Measurements from ENCODE around the gene GATAD2B. TPM values are rescaled to one million over a fixed set of nuclear protein-coding genes. Genes with fewer than 3 reads are reported as not detected.

GATAD2B gene
- total and polyA plus RNA-seq, 2 donors (not counting 3 experiments of a cell fraction or from before 2014, with no cell fraction given), result 8.5 to 46.3 TPM

GRCh38 chr1:153769221-153769620, 153.6 kb downstream of the GATAD2B start:
- no peak for TF ChIP-seq JUN (IDR thresholded peaks at IDR 0.05; ENCODE audit: borderline replicate concordance, insufficient read depth, insufficient read length, low read depth)
- no peak for TF ChIP-seq POLR2AphosphoS5 (IDR thresholded peaks at IDR 0.05; ENCODE audit: insufficient read depth, low read depth, low read length)
- TF ChIP-seq GATA2 (IDR thresholded peaks at IDR 0.05; ENCODE audit: insufficient read depth, insufficient read length, low read depth, low read length), result no peak
- no peak for TF ChIP-seq MAX (IDR thresholded peaks at IDR 0.05; ENCODE audit: insufficient read depth, insufficient read length)
- no peak for TF ChIP-seq FOS (IDR thresholded peaks at IDR 0.05; ENCODE audit: borderline replicate concordance, insufficient read depth, low read length)
- no peak for FAIRE-seq
- no peak overlapping the region for H2AFZ ChIP-seq (ENCODE audit: low read depth, low read length)
- BruUV-seq (replicated peaks), result no TSS peak
- intact Hi-C loops (cut with micrococcal nuclease), result no loop called here
- no peak overlapping the region for H3K4me3 ChIP-seq (replicated peaks in 1 of 3; ENCODE audit: insufficient read depth in 1 of 3, low read depth in 1 of 3, low read length in 3 of 3)
- dilution Hi-C loops (cut with MboI; ENCODE audit: extremely low pct_ligation_motif_present, low sequenced_read_pairs), result no loop called here
- no peaks in the 10 kb centered on the region for H3K9me3 ChIP-seq (replicated peaks; ENCODE audit: control insufficient read depth, insufficient read depth, low read length)
- peaks cover 33% of the 10 kb centered on the region for H3K4me1 ChIP-seq (ENCODE audit: control insufficient read depth, extremely low read depth, insufficient read depth, low read length)
- POLR2A ChIA-PET, result no interaction called here
- no peaks in the 10 kb centered on the region for H3K27me3 ChIP-seq (ENCODE audit: control insufficient read depth in 2 of 2, insufficient read depth in 2 of 2, low read length in 2 of 2)
- H3K36me3 ChIP-seq (ENCODE audit: control insufficient read depth in 2 of 2, extremely low read depth in 1 of 2, insufficient read depth in 2 of 2, low read length in 2 of 2), result peaks cover 5 to 24% of the 10 kb centered on the region in 2 experiments
- H3K9me1 ChIP-seq (replicated peaks; ENCODE audit: control insufficient read depth, extremely low read depth, insufficient read depth, low read length), result no peaks in the 10 kb centered on the region
- CTCF ChIA-PET, result interaction anchor here (0.7 to 6.2 kb wide), 4 partner anchors 17 to 197 kb away, joined by 3 to 83 read pairs (median 4); partner anchors contain the start of gene NPR1
- no peak overlapping the region for H3K4me2 ChIP-seq (ENCODE audit: insufficient read depth, low read length)
- H3K27ac ChIP-seq (ENCODE audit: insufficient read depth, low read depth, low read length), result no peak overlapping the region
- DNase-seq (ENCODE audit: low read depth, low spot score), result no peak
- no peaks in the 10 kb centered on the region for H3K79me2 ChIP-seq (ENCODE audit: control insufficient read depth, insufficient read depth, low read length)
- no peak overlapping the region for H3K9ac ChIP-seq (replicated peaks; ENCODE audit: extremely low read depth, insufficient read depth, low read length)
- H4K20me1 ChIP-seq (replicated peaks; ENCODE audit: control insufficient read depth, extremely low read depth, insufficient read depth, low read length), result no peaks in the 10 kb centered on the region

GRCh38 chr1:153768316-153769181, 154.2 kb downstream of the GATAD2B start:
- H3K4me1 ChIP-seq (ENCODE audit: control insufficient read depth, extremely low read depth, insufficient read depth, low read length), result peaks cover 33% of the 10 kb centered on the region
- H3K9me1 ChIP-seq (replicated peaks; ENCODE audit: control insufficient read depth, extremely low read depth, insufficient read depth, low read length), result no peaks in the 10 kb centered on the region
- CTCF ChIA-PET, result interaction anchor here (0.7 to 6.2 kb wide), 4 partner anchors 16 to 196 kb away, joined by 3 to 83 read pairs (median 4); partner anchors contain the start of gene NPR1
- FAIRE-seq (no peak), DNase-seq (ENCODE audit: low read depth, low spot score) (no peak)
- intact Hi-C loops (cut with micrococcal nuclease), result no loop called here
- dilution Hi-C loops (cut with MboI; ENCODE audit: extremely low pct_ligation_motif_present, low sequenced_read_pairs), result no loop called here
- no peak overlapping the region for H3K4me2 ChIP-seq (ENCODE audit: insufficient read depth, low read length)
- H4K20me1 ChIP-seq (replicated peaks; ENCODE audit: control insufficient read depth, extremely low read depth, insufficient read depth, low read length), result no peaks in the 10 kb centered on the region
- H3K36me3 ChIP-seq (ENCODE audit: control insufficient read depth in 2 of 2, extremely low read depth in 1 of 2, insufficient read depth in 2 of 2, low read length in 2 of 2), result peaks cover 5 to 24% of the 10 kb centered on the region in 2 experiments
- no peaks in the 10 kb centered on the region for H3K27me3 ChIP-seq (ENCODE audit: control insufficient read depth in 2 of 2, insufficient read depth in 2 of 2, low read length in 2 of 2)
- H3K9me3 ChIP-seq (replicated peaks; ENCODE audit: control insufficient read depth, insufficient read depth, low read length), result no peaks in the 10 kb centered on the region
- POLR2A ChIA-PET, result no interaction called here
- H3K4me3 ChIP-seq (replicated peaks in 1 of 3; ENCODE audit: insufficient read depth in 1 of 3, low read depth in 1 of 3, low read length in 3 of 3), result no peak overlapping the region
- no peak overlapping the region for H3K9ac ChIP-seq (replicated peaks; ENCODE audit: extremely low read depth, insufficient read depth, low read length)
- no peak overlapping the region for H2AFZ ChIP-seq (ENCODE audit: low read depth, low read length)
- no TSS peak for BruUV-seq (replicated peaks)
- H3K79me2 ChIP-seq (ENCODE audit: control insufficient read depth, insufficient read depth, low read length), result no peaks in the 10 kb centered on the region
- H3K27ac ChIP-seq (ENCODE audit: insufficient read depth, low read depth, low read length), result no peak overlapping the region
- TF ChIP-seq POLR2A (IDR thresholded peaks at IDR 0.05; ENCODE audit: low read depth, low read length) (no peak), MYC (IDR thresholded peaks at IDR 0.05; ENCODE audit: low read depth, low read length) (no peak), GATA2 (IDR thresholded peaks at IDR 0.05; ENCODE audit: insufficient read depth, insufficient read length, low read depth, low read length) (no peak), CTCF (IDR thresholded peaks at IDR 0.05; ENCODE audit: extremely low read depth in 1 of 2, insufficient read depth in 1 of 2, low read depth in 1 of 2, low read length in 2 of 2) (no peak), JUN (IDR thresholded peaks at IDR 0.05; ENCODE audit: borderline replicate concordance, insufficient read depth, insufficient read length, low read depth) (no peak), FOS (IDR thresholded peaks at IDR 0.05; ENCODE audit: borderline replicate concordance, insufficient read depth, low read length) (no peak), POLR2AphosphoS5 (IDR thresholded peaks at IDR 0.05; ENCODE audit: insufficient read depth, low read depth, low read length) (no peak), MAX (IDR thresholded peaks at IDR 0.05; ENCODE audit: insufficient read depth, insufficient read length) (no peak), EZH2 (IDR thresholded peaks at IDR 0.05; ENCODE audit: borderline replicate concordance, low read depth, low read length, severe bottlenecking) (no peak)

Data from endothelial cell of umbilical vein (primary cell).